Vagina (tissue), 2 donors: ENCODE results near the gene POU2F1.

ENCODE experiments used
- POLR2A ChIP-seq, 2 donors: fragments of 450-650 bp; IDR thresholded peaks; one replicate each; pipeline ENCODE4 v1.6.1; 2017; ENCODE audit warnings: antibody characterized with exemption in 2 of 2, mild to moderate bottlenecking in 2 of 2, moderate library complexity in 2 of 2
- POLR2AphosphoS5 ChIP-seq, 2 donors: sonication (generic); formaldehyde crosslinking; IDR thresholded peaks; one replicate each; pipeline ENCODE4 v1.9.0; 2017; ENCODE audit warnings: antibody characterized with exemption in 2 of 2, mild to moderate bottlenecking in 2 of 2, low read depth in 1 of 2; ENCODE audit not compliant: insufficient read depth in 1 of 2
- TF ChIP-seq, protein P1 (sequence below), 3 experiments: fragments of 450-650 bp in 2 of 3; fragments of 200-600 bp in 1 of 3; sonication (generic) in 1 of 3; IDR thresholded peaks; one replicate each; pipeline ENCODE4 v1.5.1; 2017 to 2019; ENCODE audit warnings: antibody characterized with exemption in 3 of 3, mild to moderate bottlenecking in 2 of 3, moderate library complexity in 2 of 3

DNA sequence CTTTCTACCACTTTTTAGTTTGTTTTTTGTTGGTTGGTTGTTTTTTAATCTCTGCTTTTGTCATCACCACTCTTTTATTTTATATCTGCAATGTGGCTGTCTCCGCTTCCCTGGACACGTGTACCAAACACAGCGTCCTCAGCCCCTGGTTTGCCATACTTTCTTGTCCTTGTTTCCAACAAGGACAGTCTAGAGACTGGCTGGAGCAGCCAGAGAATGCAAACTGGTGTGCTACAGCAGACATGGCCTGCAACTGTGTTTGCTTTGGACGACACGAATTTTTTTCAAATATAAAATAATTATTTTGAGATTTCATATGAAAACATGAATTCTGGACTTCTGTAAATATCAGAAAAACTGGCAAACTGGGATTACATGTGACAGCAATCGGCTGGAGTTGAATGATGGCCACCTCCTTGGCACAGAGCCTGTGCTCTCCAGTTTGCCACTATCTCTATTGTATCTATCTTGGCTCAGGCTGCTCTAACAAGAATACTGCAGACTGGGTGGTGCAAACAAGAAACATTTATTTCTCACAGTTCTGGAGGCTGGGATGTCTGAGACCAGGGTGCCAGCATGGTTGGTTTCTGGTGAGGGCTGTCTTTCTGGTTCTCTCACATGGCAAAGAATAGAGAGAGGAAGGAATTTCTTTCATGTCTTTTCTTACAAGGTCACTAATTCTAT is 34.6 kb upstream of the POU2F1 start:
- TF ChIP-seq, protein P1, sequence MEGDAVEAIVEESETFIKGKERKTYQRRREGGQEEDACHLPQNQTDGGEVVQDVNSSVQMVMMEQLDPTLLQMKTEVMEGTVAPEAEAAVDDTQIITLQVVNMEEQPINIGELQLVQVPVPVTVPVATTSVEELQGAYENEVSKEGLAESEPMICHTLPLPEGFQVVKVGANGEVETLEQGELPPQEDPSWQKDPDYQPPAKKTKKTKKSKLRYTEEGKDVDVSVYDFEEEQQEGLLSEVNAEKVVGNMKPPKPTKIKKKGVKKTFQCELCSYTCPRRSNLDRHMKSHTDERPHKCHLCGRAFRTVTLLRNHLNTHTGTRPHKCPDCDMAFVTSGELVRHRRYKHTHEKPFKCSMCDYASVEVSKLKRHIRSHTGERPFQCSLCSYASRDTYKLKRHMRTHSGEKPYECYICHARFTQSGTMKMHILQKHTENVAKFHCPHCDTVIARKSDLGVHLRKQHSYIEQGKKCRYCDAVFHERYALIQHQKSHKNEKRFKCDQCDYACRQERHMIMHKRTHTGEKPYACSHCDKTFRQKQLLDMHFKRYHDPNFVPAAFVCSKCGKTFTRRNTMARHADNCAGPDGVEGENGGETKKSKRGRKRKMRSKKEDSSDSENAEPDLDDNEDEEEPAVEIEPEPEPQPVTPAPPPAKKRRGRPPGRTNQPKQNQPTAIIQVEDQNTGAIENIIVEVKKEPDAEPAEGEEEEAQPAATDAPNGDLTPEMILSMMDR (IDR thresholded peaks at IDR 0.05): no peak
- TF ChIP-seq POLR2AphosphoS5 (IDR thresholded peaks at IDR 0.05; ENCODE audit: insufficient read depth in 1 of 2, low read depth in 1 of 2): no peak
- TF ChIP-seq POLR2A (IDR thresholded peaks at IDR 0.05): no peak
